HepG2 (cell line): ENCODE data around the gene DNAJC11. TPM values are rescaled to one million over a fixed set of nuclear protein-coding genes. Genes with fewer than 3 reads are reported as not detected.

Experiments
- AHR ChIP-seq: IDR thresholded peaks from 2 replicates; pipeline ENCODE4 v1.6.1; 2018; ENCODE audit warnings: missing genetic modification reagents, missing compliant biosample characterization
- ARNT ChIP-seq: fragments of 450-650 bp; IDR thresholded peaks from 2 replicates; pipeline ENCODE4 v1.6.1; 2017
- BCL3 ChIP-seq: sonication (generic); formaldehyde crosslinking; IDR thresholded peaks from 2 replicates; pipeline ENCODE4 v1.5.1; 2020; ENCODE audit warnings: mild to moderate bottlenecking, missing genetic modification reagents, moderate library complexity
- HNF1B ChIP-seq: sonication (generic); formaldehyde crosslinking; IDR thresholded peaks from 2 replicates; pipeline ENCODE4 v1.5.1; 2020; ENCODE audit warnings: mild to moderate bottlenecking, moderate library complexity, missing genetic modification reagents
- KDM4B ChIP-seq: sonication (generic); formaldehyde crosslinking; IDR thresholded peaks from 2 replicates; pipeline ENCODE4 v1.4.0; 2020; ENCODE audit warnings: missing genetic modification reagents
- POLR2G ChIP-seq: fragments of 200-400 bp; formaldehyde crosslinking; IDR thresholded peaks from 2 replicates; pipeline ENCODE4 v1.6.1; 2018; ENCODE audit warnings: mild to moderate bottlenecking, low read depth, low read length, moderate library complexity
- PRDM4 ChIP-seq: sonication (generic); formaldehyde crosslinking; IDR thresholded peaks from 2 replicates; pipeline ENCODE4 v1.9.0; 2021; ENCODE audit warnings: missing genetic modification reagents, borderline replicate concordance
- REL ChIP-seq: sonication (generic); formaldehyde crosslinking; conservative IDR thresholded peaks from 2 replicates; pipeline ENCODE4 v1.8.0; 2022; ENCODE audit warnings: mild to moderate bottlenecking, missing genetic modification reagents, moderate library complexity
- SATB2 ChIP-seq: sonication (generic); formaldehyde crosslinking; IDR thresholded peaks from 2 replicates; pipeline ENCODE4 v1.5.0; 2020; ENCODE audit warnings: missing genetic modification reagents
- SRY ChIP-seq: sonication (generic); formaldehyde crosslinking; IDR thresholded peaks from 2 replicates; pipeline ENCODE4 v1.8.0; 2022; ENCODE audit warnings: mild to moderate bottlenecking, missing genetic modification reagents
- TAF1 ChIP-seq: sonication (generic); formaldehyde crosslinking; IDR thresholded peaks from 2 replicates; pipeline ENCODE4 v1.4.0; 2020; ENCODE audit warnings: missing genetic modification reagents
- TBP ChIP-seq: sonication (generic); formaldehyde crosslinking; IDR thresholded peaks from 2 replicates; pipeline ENCODE4 v1.5.0; 2020; ENCODE audit warnings: missing genetic modification reagents
- ZKSCAN1 ChIP-seq: fragments of 150-350 bp; IDR thresholded peaks from 2 replicates; pipeline ENCODE4 v1.6.1; 2014; ENCODE audit warnings: low read length
- ZNF136 ChIP-seq: sonication (generic); formaldehyde crosslinking; IDR thresholded peaks from 2 replicates; pipeline ENCODE4 v1.8.1; 2022; ENCODE audit warnings: low read depth, mild to moderate bottlenecking, moderate library complexity, missing genetic modification reagents
- ZNF230 ChIP-seq: sonication (generic); formaldehyde crosslinking; IDR thresholded peaks from 2 replicates; pipeline ENCODE4 v1.4.0; 2020; ENCODE audit warnings: mild to moderate bottlenecking, missing genetic modification reagents
- ZNF34 ChIP-seq: sonication (generic); formaldehyde crosslinking; IDR thresholded peaks from 2 replicates; pipeline ENCODE4 v1.4.0; 2020; ENCODE audit warnings: mild to moderate bottlenecking, missing genetic modification reagents, borderline replicate concordance
- ZNF431 ChIP-seq: sonication (generic); formaldehyde crosslinking; IDR thresholded peaks from 2 replicates; pipeline ENCODE4 v1.9.0; 2022; ENCODE audit warnings: missing genetic modification reagents, low read depth, mild to moderate bottlenecking, borderline replicate concordance
- ZNF614 ChIP-seq: IDR thresholded peaks from 2 replicates; pipeline ENCODE4 v1.6.1; 2018; ENCODE audit warnings: missing biosample characterization, missing genetic modification reagents, inconsistent platforms, borderline replicate concordance
- ZNF780A ChIP-seq: sonication (generic); formaldehyde crosslinking; IDR thresholded peaks from 2 replicates; pipeline ENCODE4 v1.8.0; 2022; ENCODE audit warnings: mild to moderate bottlenecking, missing genetic modification reagents, moderate library complexity
- ZNF850 ChIP-seq: sonication (generic); formaldehyde crosslinking; conservative IDR thresholded peaks from 2 replicates; pipeline ENCODE4 v1.9.0; 2021; ENCODE audit warnings: mild to moderate bottlenecking, missing genetic modification reagents
- ZSCAN30 ChIP-seq: sonication (generic); formaldehyde crosslinking; IDR thresholded peaks from 2 replicates; pipeline ENCODE4 v1.5.0; 2020; ENCODE audit warnings: mild to moderate bottlenecking, missing genetic modification reagents
- polyA plus RNA-seq, 8 experiments: library from polyadenylated mRNA; depleted of rRNA in 3 of 8; stranded (reverse) in 7 of 8; unstranded in 1 of 8; fragments of >200 nt; fragmentation: Illumina TruSeq in 4 of 8; extraction: Trizol in 4 of 8; gene quantifications; 2 replicates each; pipeline versions ENCODE4 v1.2.1 to v1.2.3, GENCODE V29; 2011 to 2016; ENCODE audit warnings: low read depth in 4 of 8, missing spikeins in 1 of 8, mixed read lengths in 1 of 8; ENCODE audit not compliant: insufficient read depth in 1 of 8
- total RNA-seq, 5 experiments: library from RNA; depleted of rRNA; stranded (reverse); fragments of >200 nt; fragmentation: Illumina TruSeq; extraction: Trizol; gene quantifications; 2 replicates each; pipeline ENCODE4 v1.2.3, GENCODE V29; 2016; ENCODE audit warnings: low read depth in 1 of 5
- TF ChIP-seq, protein P1 (sequence below): sonication (generic); formaldehyde crosslinking; IDR thresholded peaks from 2 replicates; pipeline ENCODE4 v1.5.1; 2020; ENCODE audit warnings: mild to moderate bottlenecking, missing genetic modification reagents, moderate library complexity

The DNAJC11 gene
- total and polyA plus RNA-seq, 2 of the 13 experiments (the other 11 are each of a cell fraction or from before 2014, with no cell fraction given), result 25.1 to 47.6 TPM

DNA sequence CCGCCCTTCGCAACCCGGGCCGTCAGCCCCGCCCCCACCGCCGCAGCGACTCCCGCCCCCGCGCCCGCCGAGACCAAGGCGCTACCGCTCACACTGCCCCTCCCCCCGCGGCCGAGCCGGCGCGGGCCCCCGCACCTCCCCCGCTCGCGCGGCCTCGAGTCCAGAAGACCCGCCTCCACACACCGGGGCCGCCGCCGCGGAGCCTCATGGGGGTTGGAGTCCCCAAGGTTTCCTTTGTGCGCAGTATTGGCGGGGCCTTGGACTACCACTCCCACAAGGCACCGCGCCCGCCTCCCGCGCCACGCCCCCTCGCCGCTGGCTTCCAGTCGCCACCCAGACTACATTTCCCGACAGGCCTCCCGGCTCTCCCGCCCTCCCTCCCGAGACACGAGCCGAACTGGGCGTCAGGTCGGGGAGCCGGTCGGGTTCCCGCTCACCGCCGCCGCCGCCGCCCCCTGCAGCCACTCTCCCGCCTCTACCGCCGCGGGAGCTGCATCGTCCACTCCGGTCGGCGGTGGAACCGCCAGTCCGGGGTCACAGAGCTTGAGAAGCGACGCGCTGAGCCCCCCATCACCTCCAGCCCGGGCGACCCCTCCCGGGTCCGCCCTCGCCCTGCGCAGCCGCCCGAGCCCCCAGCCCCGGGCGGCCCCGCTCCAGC lies 88.1 kb downstream of the DNAJC11 start, which contains the start of gene PHF13 (continued):
- TF ChIP-seq REL (CRISPR knock-in tag) (no peak), ZNF136 (CRISPR knock-in tag) (no peak), POLR2G (peak; percentile 55), ZSCAN30 (CRISPR knock-in tag) (no peak), BCL3 (CRISPR knock-in tag) (0 out of 2 replicates have a peak, but pooled peaks have one; percentile 43), HNF1B (CRISPR knock-in tag) (peak; percentile 78), ZNF230 (no peak), SATB2 (CRISPR knock-in tag) (no peak), TAF1 (0 out of 2 replicates have a peak, but pooled peaks have one; percentile 24), AHR (CRISPR knock-in tag) (no peak), ZNF780A (CRISPR knock-in tag) (no peak), SRY (CRISPR knock-in tag) (no peak; the same call in 1 of the 2 replicates), KDM4B (no peak), ZNF34 (CRISPR knock-in tag) (no peak), ZNF614 (CRISPR knock-in tag) (no peak; the same call in 1 of the 2 replicates), ZKSCAN1 (no peak), ARNT (no peak), PRDM4 (CRISPR knock-in tag) (no peak), TBP (CRISPR knock-in tag) (peak; percentile 88; the same call in 1 of the 2 replicates), ZNF431 (no peak), ZNF850 (CRISPR knock-in tag) (no peak)
- TF ChIP-seq, protein P1, sequence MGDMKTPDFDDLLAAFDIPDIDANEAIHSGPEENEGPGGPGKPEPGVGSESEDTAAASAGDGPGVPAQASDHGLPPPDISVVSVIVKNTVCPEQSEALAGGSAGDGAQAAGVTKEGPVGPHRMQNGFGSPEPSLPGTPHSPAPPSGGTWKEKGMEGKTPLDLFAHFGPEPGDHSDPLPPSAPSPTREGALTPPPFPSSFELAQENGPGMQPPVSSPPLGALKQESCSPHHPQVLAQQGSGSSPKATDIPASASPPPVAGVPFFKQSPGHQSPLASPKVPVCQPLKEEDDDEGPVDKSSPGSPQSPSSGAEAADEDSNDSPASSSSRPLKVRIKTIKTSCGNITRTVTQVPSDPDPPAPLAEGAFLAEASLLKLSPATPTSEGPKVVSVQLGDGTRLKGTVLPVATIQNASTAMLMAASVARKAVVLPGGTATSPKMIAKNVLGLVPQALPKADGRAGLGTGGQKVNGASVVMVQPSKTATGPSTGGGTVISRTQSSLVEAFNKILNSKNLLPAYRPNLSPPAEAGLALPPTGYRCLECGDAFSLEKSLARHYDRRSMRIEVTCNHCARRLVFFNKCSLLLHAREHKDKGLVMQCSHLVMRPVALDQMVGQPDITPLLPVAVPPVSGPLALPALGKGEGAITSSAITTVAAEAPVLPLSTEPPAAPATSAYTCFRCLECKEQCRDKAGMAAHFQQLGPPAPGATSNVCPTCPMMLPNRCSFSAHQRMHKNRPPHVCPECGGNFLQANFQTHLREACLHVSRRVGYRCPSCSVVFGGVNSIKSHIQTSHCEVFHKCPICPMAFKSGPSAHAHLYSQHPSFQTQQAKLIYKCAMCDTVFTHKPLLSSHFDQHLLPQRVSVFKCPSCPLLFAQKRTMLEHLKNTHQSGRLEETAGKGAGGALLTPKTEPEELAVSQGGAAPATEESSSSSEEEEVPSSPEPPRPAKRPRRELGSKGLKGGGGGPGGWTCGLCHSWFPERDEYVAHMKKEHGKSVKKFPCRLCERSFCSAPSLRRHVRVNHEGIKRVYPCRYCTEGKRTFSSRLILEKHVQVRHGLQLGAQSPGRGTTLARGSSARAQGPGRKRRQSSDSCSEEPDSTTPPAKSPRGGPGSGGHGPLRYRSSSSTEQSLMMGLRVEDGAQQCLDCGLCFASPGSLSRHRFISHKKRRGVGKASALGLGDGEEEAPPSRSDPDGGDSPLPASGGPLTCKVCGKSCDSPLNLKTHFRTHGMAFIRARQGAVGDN (CRISPR knock-in tag), result no peak; the same call in 1 of the 2 replicates
